CD4-positive, alpha-beta T cell treated with Interleukin-2 at 100 ng/mL for 4 hours (primary cell): Measurements from ENCODE around the gene PRR14L.
A peak's percentile ranks its signal among the peaks of the same experiment; 100 is the strongest.
"Not testable (repeated sequence)": the region's sequence is repeated elsewhere in the genome, so short reads cannot be mapped to it uniquely, and the experiment has no call there.

Source experiments
- DNase-seq: peaks from one replicate; pipeline ENCODE4 v3.0.0-alpha.2; 2020; ENCODE audit warnings: low spot score

The PRR14L gene

GRCh38 chr22:31681349-31682345 is 68.3 kb downstream of the PRR14L start:
- DNase-seq = no peak

GRCh38 chr22:31680861-31681341 is 69.0 kb downstream of the PRR14L start:
- no peak for DNase-seq

- DNase-seq = no peak
Measured at GRCh38 chr22:31678748-31679147, 71.2 kb downstream of the PRR14L start.

GRCh38 chr22:31676700-31677099 is 73.2 kb downstream of the PRR14L start:
- DNase-seq = peak; percentile 96

- not testable (repeated sequence) for DNase-seq
Measured at GRCh38 chr22:31674219-31674618, 75.7 kb downstream of the PRR14L start.

GRCh38 chr22:31668849-31669248 is 81.1 kb downstream of the PRR14L start:
- not testable (repeated sequence) for DNase-seq

GRCh38 chr22:31662668-31663037 is 87.3 kb downstream of the PRR14L start:
- DNase-seq = no peak

GRCh38 chr22:31661851-31662667 is 87.9 kb downstream of the PRR14L start, which contains the start of gene PISD:
PISD (minus strand) TSS chr22:31662215; CDS start chr22:31662208, 7 bp downstream.
- peak; percentile 97 for DNase-seq

GRCh38 chr22:31660860-31661341 is 89.0 kb downstream of the PRR14L start:
- peak; percentile 73 for DNase-seq

GRCh38 chr22:31659246-31659645 is 90.7 kb downstream of the PRR14L start:
- DNase-seq = no peak

GRCh38 chr22:31654408-31654807 is 95.5 kb downstream of the PRR14L start:
- DNase-seq = no peak

GRCh38 chr22:31653944-31654343 is 96.0 kb downstream of the PRR14L start:
- no peak for DNase-seq

- no peak for DNase-seq
Measured at GRCh38 chr22:31652911-31653684, 96.8 kb downstream of the PRR14L start.

- DNase-seq = no peak
Measured at GRCh38 chr22:31652088-31652487, 97.8 kb downstream of the PRR14L start.

- no peak for DNase-seq
Measured at GRCh38 chr22:31651664-31652063, 98.3 kb downstream of the PRR14L start.

- no peak for DNase-seq
Measured at GRCh38 chr22:31650391-31650790, 99.5 kb downstream of the PRR14L start.

GRCh38 chr22:31647523-31648320 is 102.2 kb downstream of the PRR14L start:
- DNase-seq = no peak

- no peak for DNase-seq
Measured at GRCh38 chr22:31647066-31647465, 102.9 kb downstream of the PRR14L start.

GRCh38 chr22:31646186-31647019 is 103.5 kb downstream of the PRR14L start:
- DNase-seq = peak; percentile 44
